Progenitor cell of endocrine pancreas (in vitro differentiated cells): ENCODE results near the gene PRAC1. TPM values are rescaled to one million over a fixed set of nuclear protein-coding genes. Genes with fewer than 3 reads are reported as not detected.

ENCODE experiments used
- DNase-seq: peaks from one replicate; pipeline ENCODE4 v3.0.0; 2021; ENCODE audit warnings: low spot score; ENCODE audit not compliant: unreplicated experiment
- H3K27ac Mint-ChIP-seq: 2 replicates; pipeline ENCODE4 v1.8.0; 2021; ENCODE audit warnings: mild to moderate bottlenecking, moderate library complexity, mixed read lengths
- H3K27me3 Mint-ChIP-seq: 2 replicates; pipeline ENCODE4 v1.8.0; 2021; ENCODE audit warnings: mixed read lengths
- H3K36me3 Mint-ChIP-seq: 2 replicates; pipeline ENCODE4 v1.8.0; 2022; ENCODE audit warnings: mixed read lengths; ENCODE audit not compliant: insufficient read depth
- H3K4me1 Mint-ChIP-seq: 2 replicates; pipeline ENCODE4 v1.8.0; 2021; ENCODE audit warnings: low read depth, mixed read lengths
- H3K4me3 Mint-ChIP-seq: 2 replicates; pipeline ENCODE4 v1.8.0; 2021; ENCODE audit warnings: low read depth, mild to moderate bottlenecking, moderate library complexity, mixed read lengths
- H3K9me3 Mint-ChIP-seq: 2 replicates; pipeline ENCODE4 v1.8.0; 2021; ENCODE audit warnings: low read depth, mixed read lengths
- CTCF ChIP-seq: fragments of 200-600 bp; sonication (generic); IDR thresholded peaks from one replicate; pipeline ENCODE4 v1.5.0; 2021; ENCODE audit warnings: antibody characterized with exemption, mild to moderate bottlenecking; ENCODE audit not compliant: unreplicated experiment
- total RNA-seq: library from RNA; stranded (reverse); gene quantifications from 2 replicates; pipeline ENCODE4 v1.2.1, GENCODE V29; 2021

Gene PRAC1
- total RNA-seq, 1 donor from 2014 or later = not detected

- no peaks in the 10 kb centered on the region for H3K9me3 Mint-ChIP-seq
- H3K27ac Mint-ChIP-seq = no peak overlapping the region
- no peak overlapping the region for H3K4me3 Mint-ChIP-seq
- H3K36me3 Mint-ChIP-seq = no peaks in the 10 kb centered on the region
- TF ChIP-seq CTCF = no peak
- H3K4me1 Mint-ChIP-seq = peaks cover 3% of the 10 kb centered on the region
- H3K27me3 Mint-ChIP-seq = peaks cover 96% of the 10 kb centered on the region
- DNase-seq = no peak
Observed at GRCh38 chr17:48737330-48738043, 15.2 kb upstream of the PRAC1 start.

- no peak overlapping the region for H3K27ac Mint-ChIP-seq
- no peaks in the 10 kb centered on the region for H3K36me3 Mint-ChIP-seq
- no peak for DNase-seq
- no peaks in the 10 kb centered on the region for H3K9me3 Mint-ChIP-seq
- peaks cover 98% of the 10 kb centered on the region for H3K27me3 Mint-ChIP-seq
- TF ChIP-seq CTCF = no peak
- no peak overlapping the region for H3K4me3 Mint-ChIP-seq
- H3K4me1 Mint-ChIP-seq = peaks cover 3% of the 10 kb centered on the region
Observed at GRCh38 chr17:48735062-48735351, 12.7 kb upstream of the PRAC1 start.

GRCh38 chr17:48734333-48735061 is 12.2 kb upstream of the PRAC1 start:
- peaks cover 3% of the 10 kb centered on the region for H3K4me1 Mint-ChIP-seq
- H3K27ac Mint-ChIP-seq = no peak overlapping the region
- H3K9me3 Mint-ChIP-seq = no peaks in the 10 kb centered on the region
- no peak overlapping the region for H3K4me3 Mint-ChIP-seq
- H3K36me3 Mint-ChIP-seq = no peaks in the 10 kb centered on the region
- no peak for DNase-seq
- TF ChIP-seq CTCF = no peak
- H3K27me3 Mint-ChIP-seq = peaks cover 98% of the 10 kb centered on the region

GRCh38 chr17:48733632-48734328 is 11.5 kb upstream of the PRAC1 start:
- Mint-ChIP-seq H3K4me1 (peaks cover 4% of the 10 kb centered on the region), H3K27ac (no peak overlapping the region), H3K27me3 (peaks cover 97% of the 10 kb centered on the region), H3K4me3 (no peak overlapping the region), H3K36me3 (no peaks in the 10 kb centered on the region), H3K9me3 (no peaks in the 10 kb centered on the region)
- DNase-seq = no peak
- no peak for TF ChIP-seq CTCF
